HG02678 (cell line): ENCODE data around the gene KLHL30.

Experiments
- ATAC-seq: cut with Tn5 transposase; IDR thresholded peaks from one replicate; pipeline ENCODE4 v1.9.1; 2021; ENCODE audit warnings: mild to moderate bottlenecking, moderate library complexity; ENCODE audit not compliant: unreplicated experiment

The KLHL30 gene

DNA sequence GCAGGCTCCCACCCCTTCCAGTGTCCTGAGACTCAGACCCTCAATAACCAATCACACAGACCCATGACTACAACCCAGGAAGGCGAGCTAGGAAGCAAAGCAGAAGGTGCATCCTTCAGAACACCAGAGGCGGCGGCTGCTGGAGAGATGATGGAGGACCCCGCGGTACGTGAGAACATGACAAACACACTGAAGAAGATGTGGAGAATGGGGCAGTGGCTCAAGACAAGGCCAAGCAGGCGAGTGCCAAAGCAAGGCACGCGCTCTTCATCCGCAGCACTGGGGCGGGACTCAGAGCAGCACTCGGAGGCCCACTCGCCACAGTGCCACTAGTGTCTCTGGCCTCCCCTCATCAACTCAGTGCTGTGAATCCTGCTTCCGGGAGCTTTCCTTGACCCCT lies 34.0 kb downstream of the KLHL30 start:
- ATAC-seq, result no peak

DNA sequence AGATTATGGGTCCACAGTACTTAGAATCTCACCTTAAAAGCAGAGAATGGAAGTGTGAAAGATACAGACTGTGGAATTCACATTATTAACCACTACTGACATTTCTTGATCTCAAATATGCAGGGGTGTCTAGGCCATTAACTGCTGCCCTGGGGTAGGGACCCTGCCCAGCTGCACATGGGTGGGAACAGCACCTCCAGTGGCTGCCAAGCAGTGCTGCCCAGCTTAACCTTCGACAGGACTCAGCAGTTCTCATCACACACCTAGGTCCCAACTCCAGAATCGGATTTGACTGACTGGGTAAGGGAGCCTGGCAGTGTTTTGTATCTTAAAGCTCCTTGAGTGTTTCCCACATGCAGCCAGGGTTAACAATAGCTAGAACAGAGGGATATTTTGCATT lies 35.2 kb downstream of the KLHL30 start:
- ATAC-seq, result no peak

DNA sequence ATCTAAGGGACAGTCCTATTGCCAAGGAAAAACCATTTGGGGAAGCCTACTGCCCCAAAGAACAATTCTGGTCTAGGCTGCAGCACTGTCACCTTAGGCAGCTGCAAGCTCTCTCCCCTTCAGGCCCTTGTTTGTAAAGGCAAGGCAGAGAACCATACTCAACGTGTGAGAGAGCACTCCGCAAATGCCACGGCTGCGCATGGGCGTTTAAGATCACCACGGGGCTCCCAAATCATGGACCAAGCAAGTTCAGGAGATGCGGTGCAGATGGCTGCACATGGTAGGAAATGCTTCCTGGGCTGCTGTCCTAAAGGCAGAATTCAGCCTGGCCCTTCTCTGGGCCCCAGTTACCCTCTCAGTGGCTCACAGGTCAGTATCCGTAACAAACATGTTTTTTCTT lies 35.8 kb downstream of the KLHL30 start:
- no peak for ATAC-seq

DNA sequence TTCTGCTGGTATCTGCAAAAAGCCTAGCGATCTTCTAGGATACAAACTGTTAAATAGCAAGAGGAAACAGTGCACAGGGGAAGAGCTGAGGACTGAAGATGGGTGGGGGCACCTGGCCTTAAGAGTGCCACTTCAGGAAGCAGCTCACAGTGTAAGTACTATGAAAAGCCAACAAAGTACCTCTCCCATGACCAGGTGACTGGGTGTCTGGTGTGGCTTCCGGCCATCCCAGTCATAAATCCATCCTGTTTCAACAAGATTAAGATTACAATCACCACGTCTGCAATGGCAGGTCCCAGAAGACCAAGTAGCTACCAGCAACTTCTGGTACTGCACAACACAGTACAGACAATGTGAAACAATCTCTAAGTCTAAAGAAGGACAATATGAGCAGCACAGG lies 36.2 kb downstream of the KLHL30 start:
- ATAC-seq, result no peak

DNA sequence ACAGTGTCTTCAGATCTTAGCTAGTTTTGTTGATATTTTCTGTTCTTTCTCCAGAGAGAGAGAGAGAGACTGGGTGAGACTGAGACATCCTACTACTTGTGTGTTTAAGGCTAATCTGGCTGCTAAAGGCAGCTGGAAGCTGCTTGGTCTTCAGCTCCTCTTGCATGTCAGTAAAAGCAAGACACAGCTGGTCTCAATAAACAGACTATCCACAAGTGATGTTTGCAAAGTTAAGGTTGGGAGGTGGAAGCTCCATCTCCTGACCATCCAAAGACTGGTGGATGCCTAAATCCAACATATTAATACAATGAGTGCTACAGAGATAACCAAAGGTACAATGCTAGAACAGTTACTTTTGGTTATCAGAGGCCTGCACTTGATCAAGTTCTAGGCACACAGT lies 38.1 kb downstream of the KLHL30 start:
- no peak for ATAC-seq

DNA sequence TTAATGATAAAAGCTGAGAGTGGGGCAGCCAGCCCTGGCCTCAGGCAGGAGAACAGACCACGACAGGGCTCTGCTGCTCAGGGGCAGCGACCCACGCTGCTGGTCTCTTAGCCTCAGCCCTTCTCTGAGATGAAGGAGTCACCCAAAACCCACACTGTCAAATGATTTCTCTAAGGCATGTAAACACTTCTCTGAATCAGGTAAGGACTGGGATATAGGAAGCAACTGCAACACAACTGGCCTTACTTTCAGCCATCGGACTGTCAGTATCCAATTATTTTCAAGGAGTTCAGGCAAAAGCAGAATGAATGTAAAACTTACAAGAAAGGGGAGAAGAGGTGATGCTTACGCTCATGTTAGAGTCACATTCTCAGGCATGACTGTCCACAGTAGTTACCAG lies 42.1 kb downstream of the KLHL30 start:
- no peak for ATAC-seq

DNA sequence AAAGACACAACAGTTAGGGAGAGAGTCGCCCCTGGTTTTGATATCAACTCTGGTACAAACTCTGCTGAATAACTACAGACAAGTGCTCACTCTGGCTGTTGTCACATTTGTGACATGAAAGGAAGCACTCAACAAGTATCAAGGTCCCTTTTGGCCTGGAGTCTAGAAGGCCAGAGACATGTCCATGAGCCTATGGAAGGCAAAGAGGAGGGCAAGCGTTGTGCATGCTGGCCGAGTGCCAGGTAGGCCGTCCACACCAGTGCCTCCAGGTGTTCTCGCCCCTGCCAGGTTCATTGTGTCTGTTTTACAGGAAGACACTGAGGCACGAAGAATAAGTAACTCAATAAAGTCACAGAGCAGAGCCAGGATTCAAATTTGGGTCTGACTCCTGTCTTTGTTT lies 43.9 kb downstream of the KLHL30 start:
- ATAC-seq, result no peak

DNA sequence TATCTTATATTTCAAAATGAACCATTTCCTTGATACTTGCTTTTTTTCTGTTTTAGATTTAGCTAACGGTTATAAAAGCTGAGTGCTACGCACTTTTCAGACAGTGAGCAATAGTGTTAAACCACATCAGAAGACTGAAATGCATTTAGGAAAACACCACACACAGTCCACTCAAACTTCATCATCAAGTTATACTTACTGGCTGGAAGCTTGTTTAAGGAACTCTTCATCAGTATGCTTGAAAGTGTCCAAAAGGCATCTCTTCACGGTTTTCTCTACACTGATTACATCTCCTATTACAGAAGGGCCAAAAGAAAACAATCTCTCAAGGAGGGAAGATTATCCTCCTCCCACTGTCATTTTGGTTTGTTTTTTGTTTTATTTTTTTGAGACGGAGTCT lies 45.4 kb downstream of the KLHL30 start:
- ATAC-seq, result no peak

DNA sequence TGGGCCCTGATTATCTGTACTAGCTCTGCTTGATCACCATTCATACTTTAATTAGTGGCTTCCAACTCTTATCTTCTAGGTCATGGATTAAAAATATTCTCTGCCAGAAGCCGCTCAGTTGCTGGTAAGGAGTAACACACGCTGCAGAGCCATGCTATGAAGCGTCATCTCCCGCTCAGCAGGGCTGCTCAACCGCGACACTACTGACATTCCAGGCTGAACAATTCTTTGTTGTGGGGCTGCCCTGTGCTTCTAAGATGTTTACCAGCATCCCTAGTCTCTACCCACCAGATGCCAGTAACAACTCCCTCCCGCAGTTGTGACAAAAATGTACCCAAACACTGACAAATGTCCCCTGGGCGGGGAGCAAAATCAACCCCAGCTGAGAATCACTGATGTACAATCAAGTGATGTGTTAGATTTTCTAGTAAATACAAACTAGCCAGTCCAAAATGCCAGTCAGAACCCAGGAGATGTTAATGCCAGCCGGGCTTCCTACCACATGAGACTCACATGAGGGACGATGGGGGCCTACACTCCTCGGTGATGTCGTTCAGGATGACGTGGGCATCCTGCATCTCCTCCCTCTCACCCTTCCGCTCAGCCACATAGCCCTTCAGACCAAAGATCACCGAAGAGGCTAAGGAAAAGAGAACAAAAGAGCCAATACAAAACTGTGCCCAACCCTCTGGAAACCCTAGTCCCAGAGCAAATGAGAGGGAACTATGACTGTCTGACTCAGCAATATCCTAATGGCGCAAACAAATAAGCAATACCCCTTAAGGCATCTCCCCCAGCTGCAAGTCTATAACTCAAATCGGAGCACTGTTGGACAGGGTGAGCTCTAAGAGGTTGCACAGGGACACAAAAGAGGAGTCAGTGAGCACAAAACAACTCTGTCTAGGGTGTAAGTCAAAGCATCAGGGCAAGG lies 49.4 kb downstream of the KLHL30 start:
- no peak for ATAC-seq

DNA sequence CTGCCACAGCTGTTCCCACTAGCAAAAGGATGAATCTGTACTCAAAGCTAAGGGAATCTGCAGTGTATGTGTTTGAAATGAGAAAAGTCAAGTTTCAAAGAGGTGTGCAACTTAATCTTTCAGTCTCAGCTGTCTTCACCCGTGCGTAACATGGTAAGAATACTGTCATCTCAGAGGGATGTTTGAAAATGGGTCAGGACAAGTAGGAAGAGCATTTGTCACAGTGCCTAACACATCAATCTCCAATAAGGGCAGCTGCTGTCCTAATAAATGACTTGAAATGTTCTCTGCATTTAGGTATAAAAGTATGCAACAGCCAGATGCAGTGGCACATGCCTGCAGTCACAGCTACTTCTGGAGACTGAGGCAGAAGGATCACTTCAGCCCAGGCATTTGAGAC lies 52.0 kb downstream of the KLHL30 start:
- ATAC-seq, result no peak
